H1 (cell line): Measurements from ENCODE around the gene PRRX2. TPM values are rescaled to one million over a fixed set of nuclear protein-coding genes. Genes with fewer than 3 reads are reported as not detected.

Experiments used
- CTCF ChIA-PET: fragments of 300-600 bp; sonication (Branson Sonifier 250); formaldehyde crosslinking; loops from one replicate; lab custom pipeline; 2021; ENCODE audit not compliant: partially characterized antibody; lab: Charles Lee
- POLR2A ChIA-PET: fragments of 300-600 bp; sonication (Branson Sonifier 250); formaldehyde crosslinking; loops from one replicate; lab custom pipeline; 2021; ENCODE audit warnings: inconsistent platforms; ENCODE audit not compliant: partially characterized antibody; lab: Charles Lee
- DNase-seq, 2 experiments: peaks; one replicate each; pipeline versions ENCODE4 v3.0.0 to v3.0.0-alpha.2; 2010 to 2022; ENCODE audit warnings: low spot score in 2 of 2, low read depth in 1 of 2, mixed read lengths in 1 of 2
- FAIRE-seq: peaks from 2 replicates; lab custom pipeline; 2011; peaks lifted over from hg19 to GRCh38; lab: Jason Lieb, UNC
- H2AFZ ChIP-seq: 2 replicates; pipeline ENCODE4 v1.8.1; 2012; ENCODE audit warnings: low read length, inconsistent platforms
- H2AK5ac ChIP-seq: 2 replicates; pipeline ENCODE4 v1.6.1; 2013; ENCODE audit warnings: low read depth, low read length
- H2BK120ac ChIP-seq: replicated peaks from 2 replicates; pipeline ENCODE3; 2013; ENCODE audit warnings: low read depth, low read length, inconsistent platforms
- H2BK12ac ChIP-seq: 2 replicates; pipeline ENCODE4 v1.6.1; 2013; ENCODE audit warnings: low read depth, low read length
- H2BK15ac ChIP-seq: 2 replicates; pipeline ENCODE4 v1.6.1; 2013; ENCODE audit warnings: low read length
- H2BK20ac ChIP-seq: 2 replicates; pipeline ENCODE4 v1.6.1; 2013; ENCODE audit warnings: low read length
- H2BK5ac ChIP-seq: 2 replicates; pipeline ENCODE4 v1.6.1; 2013; ENCODE audit warnings: low read depth, low read length
- H3K14ac ChIP-seq: 2 replicates; pipeline ENCODE4 v1.6.1; 2013; ENCODE audit warnings: inconsistent platforms; ENCODE audit not compliant: insufficient read length
- H3K18ac ChIP-seq: 2 replicates; pipeline ENCODE4 v1.6.1; 2013; ENCODE audit warnings: low read length; ENCODE audit errors: extremely low read depth
- H3K23ac ChIP-seq: 2 replicates; pipeline ENCODE4 v1.6.1; 2013; ENCODE audit warnings: inconsistent platforms; ENCODE audit not compliant: insufficient read length
- H3K23me2 ChIP-seq: 2 replicates; pipeline ENCODE4 v1.6.1; 2013; ENCODE audit warnings: low read depth, low read length
- H3K27ac ChIP-seq: 2 replicates; pipeline ENCODE4 v1.6.1; 2011; ENCODE audit warnings: low read depth, low read length, inconsistent platforms
- H3K27me3 ChIP-seq, 4 experiments: replicated peaks in 1 of 4; 1 replicate in 1 of 4; 2 replicates in 3 of 4; pipeline versions ENCODE4 v1.6.1 to v1.8.1; 2011 to 2013; ENCODE audit warnings: low read length in 3 of 4, mild to moderate bottlenecking in 3 of 4, inconsistent platforms in 2 of 4, mixed read lengths in 2 of 4, moderate library complexity in 1 of 4; ENCODE audit not compliant: control insufficient read depth in 3 of 4, insufficient read depth in 3 of 4; ENCODE audit errors: extremely low read depth in 1 of 4
- H3K36me3 ChIP-seq, 4 experiments: 2 replicates each; pipeline versions ENCODE4 v1.6.1 to v1.8.1; 2011 to 2013; ENCODE audit warnings: mild to moderate bottlenecking in 4 of 4, low read length in 3 of 4, moderate library complexity in 2 of 4, control low read depth in 1 of 4, inconsistent platforms in 1 of 4; ENCODE audit not compliant: insufficient read depth in 4 of 4, control insufficient read depth in 2 of 4
- H3K4ac ChIP-seq: replicated peaks from 2 replicates; pipeline ENCODE3; 2013; ENCODE audit warnings: low read length, low read depth, mixed read lengths, inconsistent platforms; ENCODE audit not compliant: insufficient read length
- H3K4me1 ChIP-seq, 4 experiments: replicated peaks in 1 of 4; 1 replicate in 1 of 4; 2 replicates in 3 of 4; pipeline versions ENCODE4 v1.6.1 to v1.8.1; 2011 to 2013; ENCODE audit warnings: low read length in 3 of 4, inconsistent platforms in 2 of 4, mixed read lengths in 1 of 4; ENCODE audit not compliant: insufficient read depth in 4 of 4, control insufficient read depth in 3 of 4
- H3K4me2 ChIP-seq, 2 experiments: 2 replicates each; pipeline versions ENCODE4 v1.6.1 to v1.8.1; 2011 to 2013; ENCODE audit warnings: low read depth in 2 of 2, low read length in 2 of 2, control low read depth in 1 of 2, inconsistent platforms in 1 of 2, mild to moderate bottlenecking in 1 of 2; ENCODE audit not compliant: insufficient read depth in 1 of 2
- H3K4me3 ChIP-seq, 4 experiments: fragments of 200-600, 300-600 bp in 1 of 4; sonication (generic), shearing (Covaris generic), sonication (Bioruptor Twin) in 1 of 4; 2 replicates each; pipeline versions ENCODE4 v1.5.1 to v1.8.1; 2011 to 2016; ENCODE audit warnings: low read length in 4 of 4, low read depth in 3 of 4, control low read depth in 2 of 4, inconsistent platforms in 2 of 4, mild to moderate bottlenecking in 2 of 4, mixed read lengths in 1 of 4, moderate library complexity in 1 of 4; ENCODE audit not compliant: insufficient read depth in 2 of 4; ENCODE audit errors: extremely low read depth in 1 of 4
- H3K56ac ChIP-seq: replicated peaks from 2 replicates; pipeline ENCODE3; 2013; ENCODE audit warnings: low read depth, mild to moderate bottlenecking, mixed read lengths, low read length, inconsistent platforms; ENCODE audit not compliant: insufficient read length
- H3K79me1 ChIP-seq: 2 replicates; pipeline ENCODE4 v1.6.1; 2013; ENCODE audit warnings: low read depth, low read length, control low read depth
- H3K79me2 ChIP-seq, 2 experiments: 2 replicates each; pipeline versions ENCODE4 v1.6.1 to v1.8.1; 2012 to 2013; ENCODE audit warnings: low read length in 2 of 2, mild to moderate bottlenecking in 2 of 2, inconsistent platforms in 1 of 2; ENCODE audit not compliant: insufficient read depth in 2 of 2, control insufficient read depth in 1 of 2
- H3K9ac ChIP-seq, 4 experiments: replicated peaks in 1 of 4; 1 replicate in 1 of 4; 2 replicates in 3 of 4; pipeline versions ENCODE4 v1.6.1 to v1.8.1; 2011 to 2013; ENCODE audit warnings: low read depth in 3 of 4, low read length in 3 of 4, control low read depth in 2 of 4, mild to moderate bottlenecking in 2 of 4, moderate library complexity in 2 of 4, inconsistent platforms in 1 of 4; ENCODE audit errors: extremely low read depth in 1 of 4
- H3K9me3 ChIP-seq, 2 experiments: 2 replicates each; pipeline versions ENCODE4 v1.6.1 to v1.8.1; 2012 to 2013; ENCODE audit warnings: mild to moderate bottlenecking in 2 of 2, moderate library complexity in 2 of 2, control low read depth in 1 of 2, inconsistent platforms in 1 of 2, low read depth in 1 of 2, low read length in 1 of 2, mixed read lengths in 1 of 2; ENCODE audit not compliant: insufficient read depth in 2 of 2
- H4K20me1 ChIP-seq, 2 experiments: replicated peaks in 1 of 2; 2 replicates each; pipeline versions ENCODE3 to v1.8.1; 2011 to 2013; ENCODE audit warnings: inconsistent platforms in 2 of 2, low read length in 2 of 2, mild to moderate bottlenecking in 1 of 2; ENCODE audit not compliant: insufficient read depth in 2 of 2, control insufficient read depth in 1 of 2
- H4K5ac ChIP-seq: 2 replicates; pipeline ENCODE4 v1.6.1; 2013; ENCODE audit warnings: low read length, low read depth, mixed read lengths, inconsistent platforms; ENCODE audit not compliant: insufficient read length
- H4K8ac ChIP-seq: 2 replicates; pipeline ENCODE4 v1.8.0; 2013; ENCODE audit warnings: mild to moderate bottlenecking, moderate library complexity, low read length, inconsistent platforms; ENCODE audit not compliant: insufficient read depth; ENCODE audit errors: extremely low read depth
- H4K91ac ChIP-seq: replicated peaks from 2 replicates; pipeline ENCODE3; 2013; ENCODE audit warnings: low read length, mixed read lengths, inconsistent platforms; ENCODE audit not compliant: insufficient read length
- BACH1 ChIP-seq: IDR thresholded peaks from 2 replicates; pipeline ENCODE4 v1.6.1; 2012; ENCODE audit warnings: low read length, improper control_type of control experiment
- CHD2 ChIP-seq: IDR thresholded peaks from 2 replicates; pipeline ENCODE4 v1.6.1; 2012; ENCODE audit warnings: low read length, improper control_type of control experiment
- CREB1 ChIP-seq: IDR thresholded peaks from 2 replicates; pipeline ENCODE4 v1.6.1; 2012; ENCODE audit warnings: inconsistent platforms
- EP300 ChIP-seq, 2 experiments: IDR thresholded peaks; 1 replicate in 1 of 2; 2 replicates in 1 of 2; pipeline ENCODE4 v1.6.1; 2011 to 2012; ENCODE audit warnings: low read depth in 2 of 2, low read length in 2 of 2, mild to moderate bottlenecking in 2 of 2, borderline replicate concordance in 1 of 2, inconsistent platforms in 1 of 2, moderate library complexity in 1 of 2
- GTF2F1 ChIP-seq: IDR thresholded peaks from 2 replicates; pipeline ENCODE4 v1.6.1; 2012; ENCODE audit warnings: low read depth, low read length, improper control_type of control experiment, borderline replicate concordance
- JUN ChIP-seq: IDR thresholded peaks from 2 replicates; pipeline ENCODE4 v1.6.1; 2011; ENCODE audit warnings: low read depth, mild to moderate bottlenecking, improper control_type of control experiment, low read length
- JUND ChIP-seq: IDR thresholded peaks from 2 replicates; pipeline ENCODE4 v1.6.1; 2011; ENCODE audit warnings: mild to moderate bottlenecking, improper control_type of control experiment, low read length
- KDM1A ChIP-seq: fragments of 200-600, 300-600 bp; sonication (generic); IDR thresholded peaks from 2 replicates; pipeline ENCODE4 v1.7.1; 2016; ENCODE audit warnings: mild to moderate bottlenecking, low read length, borderline replicate concordance
- POLR2A ChIP-seq, 2 experiments: IDR thresholded peaks; 1 replicate in 1 of 2; 2 replicates in 1 of 2; pipeline ENCODE4 v1.6.1; 2011; ENCODE audit warnings: low read depth in 2 of 2, low read length in 2 of 2, mild to moderate bottlenecking in 2 of 2; ENCODE audit errors: control extremely low read depth in 1 of 2
- POU5F1 ChIP-seq: IDR thresholded peaks from 2 replicates; pipeline ENCODE4 v1.6.1; 2011; ENCODE audit warnings: low read depth, mild to moderate bottlenecking, low read length, moderate library complexity
- SAP30 ChIP-seq: fragments of 300-600 bp; sonication (generic); IDR thresholded peaks from 2 replicates; pipeline ENCODE4 v1.7.1; 2012; ENCODE audit warnings: low read length, moderate library complexity, mild to moderate bottlenecking, inconsistent platforms; ENCODE audit not compliant: insufficient read depth, insufficient replicate concordance
- TAF1 ChIP-seq: IDR thresholded peaks from 2 replicates; pipeline ENCODE4 v1.6.1; 2011; ENCODE audit warnings: mild to moderate bottlenecking, low read depth, low read length
- TAF7 ChIP-seq: optimal IDR thresholded peaks from 2 replicates; pipeline ENCODE3; 2011; ENCODE audit warnings: low read depth, mild to moderate bottlenecking, inconsistent platforms, low read length, moderate library complexity, borderline replicate concordance
- WGBS, 2 experiments: shearing (Covaris generic) in 1 of 2; methylation state at CpG; one replicate each; pipeline versions ENCODE4 v1.1.6 to v1.1.7; 2013 to 2015; ENCODE audit warnings: low lambda C conversion rate in 2 of 2, mixed read lengths in 2 of 2, inconsistent platforms in 1 of 2, low coverage in 1 of 2, missing lambda C conversion rate in 1 of 2; ENCODE audit not compliant: insufficient replicate concordance in 2 of 2, insufficient coverage in 1 of 2, insufficient read length in 1 of 2; ENCODE audit errors: extremely low coverage in 1 of 2, missing lambda C conversion rate in 1 of 2; 5-methylcytosine and 5-hydroxymethylcytosine counted together
- polyA plus RNA-seq, 7 experiments: library from polyadenylated mRNA; depleted of rRNA in 3 of 7; stranded (reverse) in 5 of 7; unstranded in 2 of 7; fragments of >200 nt in 5 of 7; fragments of 200-250 nt in 2 of 7; gene quantifications; 1 replicate in 5 of 7; 2 replicates in 1 of 7; 4 replicates in 1 of 7; pipeline versions ENCODE4 v1.2.1 to v1.2.3, GENCODE V29; 2011 to 2013; ENCODE audit warnings: missing spikeins in 2 of 7, mixed read lengths in 2 of 7
- total RNA-seq: library from RNA; stranded (reverse); fragmentation: NEBNext Ultra II Directional; extraction: Animal tissue kit (Norgen Biotek cat#: 25700); gene quantifications from 2 replicates; pipeline ENCODE4 v1.2.1, GENCODE V29; 2021
- TF ChIP-seq, protein P1 (sequence below): IDR thresholded peaks from 2 replicates; pipeline ENCODE4 v1.6.1; 2011; ENCODE audit warnings: low read length, improper control_type of control experiment

Gene PRRX2
- total and polyA plus RNA-seq, 2 of the 8 experiments (the other 6 are each of a cell fraction or from before 2014, with no cell fraction given): 5.8 to 9.2 TPM

- no peaks in the 10 kb centered on the region for H3K79me1 ChIP-seq
- H3K4me3 ChIP-seq: no peak overlapping the region
- no peak overlapping the region for H2AK5ac ChIP-seq
- H3K9me3 ChIP-seq: no peaks in the 10 kb centered on the region
- no peak overlapping the region for H3K56ac ChIP-seq
- no peak overlapping the region for H3K4ac ChIP-seq
- H2BK5ac ChIP-seq: no peak overlapping the region
- no peak overlapping the region for H2AFZ ChIP-seq
- no peak overlapping the region for H3K14ac ChIP-seq
- H4K8ac ChIP-seq: no peak overlapping the region
- no peak overlapping the region for H3K23ac ChIP-seq
- no peaks in the 10 kb centered on the region for H3K23me2 ChIP-seq
- no peak overlapping the region for H4K91ac ChIP-seq
- H3K9ac ChIP-seq: no peak overlapping the region
- H4K20me1 ChIP-seq: no peaks in the 10 kb centered on the region
- H3K18ac ChIP-seq: no peak overlapping the region
- DNase-seq (no peak), FAIRE-seq (no peak)
- H4K5ac ChIP-seq: no peak overlapping the region
- H2BK20ac ChIP-seq: no peak overlapping the region
- H3K4me2 ChIP-seq: no peak overlapping the region
- WGBS, 2 experiments: 88% methylated on average over 5 of the region's 5 CpGs; no CpG with 5 or more reads in 1 of the 2 experiments
- H3K36me3 ChIP-seq: no peaks in the 10 kb centered on the region
- no peaks in the 10 kb centered on the region; a peak in 1 of 7 replicates for H3K4me1 ChIP-seq
- no peaks in the 10 kb centered on the region for H3K27me3 ChIP-seq
- no peak overlapping the region for H2BK12ac ChIP-seq
- no peaks in the 10 kb centered on the region for H3K79me2 ChIP-seq
- no peak overlapping the region for H2BK120ac ChIP-seq
- H2BK15ac ChIP-seq: no peak overlapping the region
- ChIA-PET CTCF (interaction anchor here (1.0 to 16.4 kb wide), 5 partner anchors 8 to 44 kb away, joined by 3 to 168 read pairs (median 3); no protein-coding TSS in a partner anchor), POLR2A (no interaction called here)
- no peak overlapping the region for H3K27ac ChIP-seq
- TF ChIP-seq JUN: no peak
- no peak for TF ChIP-seq BACH1
- no peak for TF ChIP-seq POU5F1
- no peak for TF ChIP-seq EP300 (IDR thresholded peaks at IDR 0.05; ENCODE audit: borderline replicate concordance in 1 of 2, low read depth in 2 of 2, low read length in 2 of 2)
- no peak for TF ChIP-seq CREB1
- TF ChIP-seq CHD2: no peak
- TF ChIP-seq SAP30: no peak
- TF ChIP-seq KDM1A: no peak
- TF ChIP-seq, protein P1, sequence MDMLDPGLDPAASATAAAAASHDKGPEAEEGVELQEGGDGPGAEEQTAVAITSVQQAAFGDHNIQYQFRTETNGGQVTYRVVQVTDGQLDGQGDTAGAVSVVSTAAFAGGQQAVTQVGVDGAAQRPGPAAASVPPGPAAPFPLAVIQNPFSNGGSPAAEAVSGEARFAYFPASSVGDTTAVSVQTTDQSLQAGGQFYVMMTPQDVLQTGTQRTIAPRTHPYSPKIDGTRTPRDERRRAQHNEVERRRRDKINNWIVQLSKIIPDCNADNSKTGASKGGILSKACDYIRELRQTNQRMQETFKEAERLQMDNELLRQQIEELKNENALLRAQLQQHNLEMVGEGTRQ: no peak
- no peak for TF ChIP-seq TAF7
- TF ChIP-seq GTF2F1: no peak
- TF ChIP-seq TAF1: no peak
- no peak for TF ChIP-seq JUND
- no peak for TF ChIP-seq POLR2A (IDR thresholded peaks at IDR 0.05; ENCODE audit: control extremely low read depth in 1 of 2, low read depth in 2 of 2, low read length in 2 of 2)
Measured at GRCh38 chr9:129769669-129770068, 104.2 kb downstream of the PRRX2 start.
